Measurements from ENCODE around the gene NR1H4. TPM values are rescaled to one million over a fixed set of nuclear protein-coding genes. Genes with fewer than 3 reads are reported as not detected.

NR1H4 gene
- total and polyA plus RNA-seq, 2 of the 8 experiments (the other 6 are each of a cell fraction or from before 2014, with no cell fraction given): not detected

DNA sequence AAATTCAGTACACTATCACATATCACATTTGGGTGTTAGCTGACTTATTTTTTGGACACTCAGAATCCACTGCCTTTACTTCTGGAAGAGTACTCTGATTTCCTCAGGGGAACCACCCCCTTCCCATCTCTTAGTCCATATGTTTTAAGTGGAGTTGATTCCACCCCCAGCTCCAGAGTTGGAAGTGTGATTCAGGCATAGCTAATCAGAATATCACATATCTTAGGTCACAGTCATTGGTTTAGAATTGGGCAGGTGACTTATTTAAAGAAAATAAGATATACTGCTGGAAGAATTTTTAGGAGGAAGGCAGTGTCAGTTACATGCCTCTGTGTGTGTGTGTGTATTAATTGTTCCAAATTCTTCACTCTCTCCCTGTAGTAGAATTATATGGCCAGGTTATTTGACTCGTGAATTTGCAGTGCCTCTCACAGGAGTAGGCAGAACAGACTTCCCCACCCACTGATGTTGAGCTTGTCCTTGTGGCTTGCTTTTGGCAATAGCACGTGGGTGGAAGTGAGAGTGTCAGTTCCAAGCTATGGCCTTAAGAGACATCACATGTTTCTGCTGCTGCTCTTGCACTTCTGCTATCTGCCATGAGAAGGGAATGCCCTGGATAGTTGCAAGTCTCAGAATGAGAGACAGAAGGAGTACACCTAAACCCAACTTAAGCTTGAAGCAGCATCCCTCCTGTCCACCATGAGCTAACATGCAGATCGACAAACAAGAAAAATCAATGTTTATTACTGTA, 93.4 kb downstream of the NR1H4 start (continued):
- TF ChIP-seq JUND (IDR thresholded peaks at IDR 0.05; ENCODE audit: low read length): no peak
- no peak for TF ChIP-seq CEBPB (IDR thresholded peaks at IDR 0.05; ENCODE audit: low read depth, low read length)
- no peak for TF ChIP-seq CTBP2 (IDR thresholded peaks at IDR 0.05; ENCODE audit: borderline replicate concordance, insufficient read depth, insufficient read length, low read length)
- TF ChIP-seq, protein P1, sequence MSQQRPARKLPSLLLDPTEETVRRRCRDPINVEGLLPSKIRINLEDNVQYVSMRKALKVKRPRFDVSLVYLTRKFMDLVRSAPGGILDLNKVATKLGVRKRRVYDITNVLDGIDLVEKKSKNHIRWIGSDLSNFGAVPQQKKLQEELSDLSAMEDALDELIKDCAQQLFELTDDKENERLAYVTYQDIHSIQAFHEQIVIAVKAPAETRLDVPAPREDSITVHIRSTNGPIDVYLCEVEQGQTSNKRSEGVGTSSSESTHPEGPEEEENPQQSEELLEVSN (IDR thresholded peaks at IDR 0.05): no peak
- no peak for TF ChIP-seq SRF (IDR thresholded peaks at IDR 0.05; ENCODE audit: low read depth, low read length)
- no peak for TF ChIP-seq RFX5 (IDR thresholded peaks at IDR 0.05; ENCODE audit: borderline replicate concordance, low read depth, low read length)

Data from H1 (cell line).